ENCODE results near the gene COL5A1.
"Not testable (repeated sequence)": the region's sequence is repeated elsewhere in the genome, so short reads cannot be mapped to it uniquely, and the experiment has no call there.

Gene COL5A1

DNA sequence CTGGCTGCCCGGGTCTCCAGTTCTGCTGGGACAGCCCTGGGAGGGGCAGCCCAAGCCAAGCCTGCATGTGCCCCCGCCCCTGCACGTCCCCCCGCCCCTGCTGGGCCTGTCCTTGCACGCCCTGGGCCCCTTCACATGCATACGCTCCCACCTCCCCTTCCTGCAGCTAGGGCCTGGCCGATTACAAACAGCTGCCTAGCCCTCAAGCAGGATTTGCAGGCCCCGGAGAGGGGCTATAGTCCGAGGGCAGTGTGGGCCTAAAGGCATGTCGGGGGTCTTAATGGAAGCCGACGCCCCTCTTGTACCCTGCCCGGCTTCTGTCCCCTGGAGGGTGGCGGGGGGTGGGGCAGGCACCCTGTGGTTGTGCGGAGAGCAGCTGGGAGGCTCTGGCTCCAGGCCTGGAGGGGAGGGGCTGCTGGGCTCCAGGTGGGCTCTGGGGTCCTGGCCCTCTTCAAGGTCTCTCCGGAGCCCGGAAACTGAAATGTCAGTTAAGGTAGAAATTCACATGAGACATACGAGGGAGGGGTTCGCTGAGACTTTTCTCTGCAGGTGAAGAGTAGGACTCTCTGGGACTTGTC is 16.9 kb downstream of the COL5A1 start:
- DNase-seq, result no peak

DNA sequence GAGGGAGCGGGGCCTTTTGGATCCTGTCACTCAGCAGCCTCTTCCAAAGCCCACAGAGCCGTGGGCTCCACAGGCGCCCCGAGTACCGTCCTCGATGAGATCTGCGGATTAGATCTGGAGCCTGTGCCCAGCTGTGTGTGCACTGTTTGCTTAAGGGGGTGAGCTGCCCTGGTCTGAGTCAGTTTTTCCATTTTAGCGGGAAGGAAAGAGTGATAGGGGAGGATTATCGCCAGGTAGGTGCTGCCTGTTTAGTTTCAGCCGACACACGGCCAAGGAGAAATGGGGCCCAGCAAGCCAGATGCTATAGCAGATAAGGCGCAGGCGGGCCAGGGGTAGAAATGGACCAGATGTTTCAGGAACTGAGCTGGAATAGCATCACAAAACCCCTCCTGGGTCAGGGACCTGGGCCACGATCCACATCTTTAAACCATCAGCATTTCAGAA is 18.1 kb downstream of the COL5A1 start:
- DNase-seq, result no peak

DNA sequence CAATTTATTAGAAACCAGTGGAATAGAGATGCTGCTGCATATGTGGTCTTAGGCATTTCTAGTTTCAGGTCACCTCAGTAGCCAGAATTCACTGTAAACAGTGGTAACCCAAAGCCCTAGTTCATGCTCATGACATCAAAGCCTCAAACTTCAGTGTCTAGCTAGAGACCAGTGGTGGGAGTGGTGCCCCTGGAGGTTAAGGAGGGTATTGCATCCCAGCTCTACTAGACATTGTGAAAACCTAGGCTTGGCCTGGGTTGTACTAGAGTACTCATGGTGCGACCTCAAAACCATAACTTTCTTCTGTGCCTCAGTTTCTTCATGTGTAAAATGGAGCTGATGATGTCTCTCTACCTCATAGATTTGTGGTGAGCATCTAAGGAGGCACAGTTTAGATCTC is 18.8 kb downstream of the COL5A1 start:
- no peak for DNase-seq

DNA sequence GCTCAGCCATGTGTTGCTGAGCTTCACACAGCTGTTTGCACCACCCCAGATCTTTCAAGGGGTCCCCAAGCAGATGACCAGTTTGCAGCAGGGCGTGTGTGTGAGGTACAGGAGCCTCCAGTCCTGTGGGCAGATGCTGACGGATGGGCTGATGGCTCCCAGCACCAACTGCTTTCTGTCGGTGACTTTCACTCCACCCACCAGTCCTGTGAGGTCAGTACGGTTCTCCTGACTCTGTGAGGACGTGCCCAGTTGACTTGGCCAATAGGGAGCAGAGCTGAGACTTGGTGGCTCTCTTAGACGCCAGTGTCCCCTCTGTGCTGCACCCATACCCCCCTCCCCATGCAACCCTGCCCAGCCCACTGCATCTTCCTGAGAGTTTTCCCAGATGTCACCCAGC is 19.7 kb downstream of the COL5A1 start:
- DNase-seq, result no peak

DNA sequence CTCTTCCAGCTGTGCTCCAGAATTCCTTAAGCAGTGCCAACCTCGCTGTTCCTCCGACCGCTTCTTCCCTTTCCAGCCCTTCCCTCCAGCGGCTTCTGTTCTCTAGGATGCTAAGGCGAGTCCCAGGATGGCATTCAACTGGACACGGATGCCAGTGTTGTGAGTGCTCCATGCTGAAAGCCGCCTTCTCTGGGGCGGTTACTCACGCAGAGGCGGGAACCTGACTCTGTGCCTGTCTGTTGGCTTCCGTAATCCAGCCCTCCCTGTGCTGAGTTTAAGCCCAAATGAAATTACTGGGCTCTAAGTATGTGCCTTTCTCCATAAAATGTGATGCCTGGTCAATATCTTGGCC is 20.2 kb downstream of the COL5A1 start:
- DNase-seq, result no peak

GRCh38 chr9:134662143-134662876 is 20.7 kb downstream of the COL5A1 start:
- DNase-seq, result no peak

DNA sequence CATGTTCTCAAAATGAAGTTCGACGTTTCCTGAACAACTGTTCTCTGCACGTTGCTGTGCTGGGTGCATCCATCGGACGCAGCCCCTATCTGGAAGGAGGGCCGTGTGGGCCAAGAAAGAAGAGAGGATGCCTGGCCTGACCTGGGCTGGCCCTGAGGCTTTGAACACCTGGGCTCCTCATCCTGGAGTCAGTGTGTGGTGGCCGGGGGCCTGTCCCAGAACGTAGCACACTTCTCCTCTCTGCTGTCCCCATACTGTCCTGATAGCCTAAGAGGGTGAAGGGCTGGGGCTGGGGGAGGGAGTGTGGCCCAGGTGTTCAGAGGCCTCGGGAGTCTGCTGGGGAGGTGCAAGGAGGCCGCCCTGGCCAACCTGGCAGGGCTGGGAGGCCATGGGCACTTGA is 21.5 kb downstream of the COL5A1 start:
- DNase-seq, result no peak

- DNase-seq, result no peak
Observed at GRCh38 chr9:134663753-134664415, 22.3 kb downstream of the COL5A1 start.

- DNase-seq, result no peak
Observed at GRCh38 chr9:134664446-134664845, 22.8 kb downstream of the COL5A1 start.

DNA sequence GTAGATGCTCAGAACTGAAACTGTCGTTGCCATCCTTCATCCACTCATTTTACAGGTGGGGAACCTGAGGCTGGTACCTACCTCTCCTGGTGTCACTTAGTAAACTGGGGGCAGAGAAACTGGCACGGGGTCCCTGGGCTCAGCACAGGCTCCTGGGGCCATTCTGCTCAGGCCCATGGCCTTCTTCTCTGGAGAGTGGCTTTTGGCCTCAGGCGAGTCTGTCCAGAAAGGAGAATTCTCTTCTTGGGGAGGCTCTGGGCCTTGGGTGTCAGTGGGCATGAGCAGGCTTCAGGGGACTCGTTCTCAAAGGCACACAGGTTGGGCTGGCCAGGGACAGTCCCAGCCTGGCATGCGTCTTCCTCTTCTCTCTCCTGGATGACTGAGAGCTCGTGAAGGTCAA is 24.6 kb downstream of the COL5A1 start:
- no peak for DNase-seq

DNA sequence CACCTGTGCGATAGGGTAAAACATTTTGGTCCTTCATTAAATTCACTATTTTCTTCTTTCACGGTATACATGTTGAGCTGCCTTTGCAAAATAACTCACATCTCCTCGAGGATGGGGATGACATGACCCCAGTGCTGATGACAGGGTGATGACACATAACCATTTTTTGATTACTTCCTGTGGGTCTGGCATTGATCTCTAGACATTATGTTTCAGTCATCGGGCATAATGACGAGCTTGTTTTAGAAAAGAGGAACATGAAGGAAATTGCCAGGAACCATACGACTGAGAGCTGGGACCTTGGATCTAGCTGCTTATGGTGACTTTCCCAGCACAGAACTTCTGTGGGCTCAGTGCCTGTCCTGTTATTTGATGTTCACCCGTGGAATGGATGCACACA is 25.2 kb downstream of the COL5A1 start:
- DNase-seq, result no peak

DNA sequence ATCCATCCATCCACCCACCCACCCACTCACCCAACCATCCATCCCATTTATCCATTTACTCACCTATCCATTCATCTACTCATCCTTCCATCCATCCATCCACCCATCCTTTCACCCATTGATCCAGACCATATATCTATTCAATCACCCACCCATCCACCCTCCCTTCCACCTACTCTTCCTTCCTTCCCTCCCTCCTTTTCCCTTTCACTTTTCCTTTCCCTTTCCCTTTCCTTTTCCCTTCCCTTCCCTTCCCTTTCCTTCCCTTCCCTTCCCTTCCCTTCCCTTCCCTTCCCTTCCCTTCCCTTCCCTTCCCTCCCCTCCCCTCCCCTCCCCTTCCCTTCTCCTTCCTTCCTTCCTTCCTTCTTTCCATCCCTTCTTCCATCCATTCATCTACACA is 27.4 kb downstream of the COL5A1 start:
- DNase-seq, result not testable (repeated sequence)

DNA sequence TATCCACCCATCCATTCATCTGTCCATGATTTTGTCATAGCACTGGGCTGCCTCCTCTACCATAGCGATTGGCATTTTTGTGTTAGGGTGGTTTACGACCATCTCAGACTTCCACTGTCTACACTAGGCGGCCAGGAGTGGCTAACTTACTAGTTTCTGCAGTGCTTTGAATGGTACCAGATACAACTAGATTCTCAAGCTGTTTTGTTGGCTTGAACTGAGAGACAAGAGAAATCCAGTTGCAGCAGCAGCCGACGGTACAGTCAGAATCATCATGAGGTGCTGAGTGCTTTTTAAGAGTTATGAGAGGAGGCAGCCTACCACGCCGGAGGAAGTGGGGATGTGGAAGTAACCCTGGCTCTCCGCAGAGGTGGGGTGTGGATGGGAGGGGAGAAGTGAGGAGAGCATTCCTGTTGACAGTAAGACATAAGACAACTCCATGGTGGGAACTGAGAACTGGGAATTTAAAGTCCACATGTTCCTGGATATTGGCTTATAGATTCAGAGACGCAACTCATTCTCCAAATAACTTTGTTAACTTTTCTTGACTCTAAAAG is 27.9 kb downstream of the COL5A1 start:
- no peak for DNase-seq

DNA sequence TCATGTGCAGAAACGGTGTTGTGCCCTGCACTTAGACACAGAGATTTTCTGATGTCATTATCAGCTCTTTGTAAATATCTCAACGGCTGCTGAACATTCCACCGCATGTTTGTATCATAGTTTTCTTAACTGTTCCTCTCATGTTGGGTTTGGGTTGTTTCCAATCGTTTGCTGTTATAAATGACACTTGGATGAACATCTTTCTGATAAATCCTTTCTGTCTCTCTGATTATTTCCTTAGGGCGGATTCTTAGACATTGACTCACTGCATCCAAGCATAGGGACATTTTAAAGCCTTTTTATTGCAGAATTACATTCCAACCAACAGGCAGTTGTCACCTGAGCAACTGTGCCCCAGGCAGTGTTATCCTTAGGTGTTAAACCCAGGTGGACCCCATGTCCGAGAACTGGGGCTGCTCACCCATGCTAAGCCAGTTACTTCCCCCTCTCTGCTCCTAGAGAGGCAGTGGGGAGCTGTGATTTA is 28.5 kb downstream of the COL5A1 start:
- no peak for DNase-seq

DNA sequence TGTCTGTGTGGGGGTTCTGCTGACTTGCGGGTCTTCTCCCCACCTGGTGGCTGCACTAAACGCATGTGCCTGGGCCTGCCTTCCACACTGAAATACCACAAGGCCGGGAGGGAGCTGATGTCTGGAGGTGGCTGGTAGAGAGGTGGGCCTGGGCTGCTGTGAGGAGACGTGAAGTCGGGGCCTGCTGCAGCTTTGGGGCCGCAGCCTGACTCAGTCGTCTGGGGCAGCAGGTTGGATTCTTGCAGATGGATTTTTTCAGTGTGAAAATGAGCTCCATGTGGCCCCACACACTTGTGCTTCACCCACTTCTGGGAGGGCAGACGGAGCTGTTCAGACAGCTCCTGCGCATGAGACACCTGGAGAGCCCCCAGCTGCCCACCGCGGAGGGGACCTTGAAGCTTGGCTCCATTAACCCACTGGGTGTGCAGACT is 29.3 kb downstream of the COL5A1 start:
- DNase-seq, result no peak

GRCh38 chr9:134671341-134672113 is 29.9 kb downstream of the COL5A1 start:
- DNase-seq, result no peak

GRCh38 chr9:134676361-134676760 is 34.8 kb downstream of the COL5A1 start:
- DNase-seq, result no peak

DNA sequence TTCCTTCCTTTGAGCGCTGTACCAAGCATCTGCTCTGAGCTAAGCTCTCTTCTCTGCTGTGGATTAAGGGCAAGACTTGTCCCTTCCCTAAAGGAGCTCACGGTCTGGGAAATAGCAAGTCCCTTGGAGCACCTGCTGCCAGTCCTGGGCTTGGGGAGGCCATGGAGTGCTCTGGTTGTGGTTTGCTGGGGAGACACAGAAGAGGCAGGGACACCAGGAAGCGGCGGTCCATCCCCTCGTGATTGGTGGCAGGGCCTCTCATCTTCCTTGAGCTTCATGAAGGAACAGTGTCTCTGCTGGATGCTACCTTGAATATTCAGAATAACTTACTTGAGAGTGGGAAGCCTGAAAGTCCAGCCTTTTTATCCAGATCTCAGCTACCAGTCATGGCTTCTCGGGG is 35.3 kb downstream of the COL5A1 start:
- DNase-seq, result no peak

DNA sequence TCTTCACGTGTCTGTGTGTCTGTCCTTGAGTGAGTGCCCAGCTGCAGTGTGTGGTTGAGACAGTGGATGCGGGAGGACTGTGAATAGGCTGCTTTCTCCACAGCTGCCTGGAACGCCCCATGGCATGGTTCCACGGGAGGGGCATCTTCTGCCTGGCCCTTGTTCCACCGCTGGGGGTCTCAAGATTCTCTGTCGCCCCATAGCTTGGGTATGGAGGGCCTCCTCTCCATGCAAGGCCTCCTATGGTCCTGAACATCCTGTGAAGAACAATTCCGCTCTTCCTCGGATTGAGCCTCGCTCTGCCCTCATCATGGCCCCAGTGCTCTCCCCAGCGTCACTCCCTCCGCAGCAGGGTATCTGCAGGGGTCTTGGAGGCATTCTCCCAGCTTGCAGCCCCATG is 36.1 kb downstream of the COL5A1 start:
- DNase-seq, result no peak

GRCh38 chr9:134678206-134678605 is 36.6 kb downstream of the COL5A1 start:
- DNase-seq, result no peak

DNA sequence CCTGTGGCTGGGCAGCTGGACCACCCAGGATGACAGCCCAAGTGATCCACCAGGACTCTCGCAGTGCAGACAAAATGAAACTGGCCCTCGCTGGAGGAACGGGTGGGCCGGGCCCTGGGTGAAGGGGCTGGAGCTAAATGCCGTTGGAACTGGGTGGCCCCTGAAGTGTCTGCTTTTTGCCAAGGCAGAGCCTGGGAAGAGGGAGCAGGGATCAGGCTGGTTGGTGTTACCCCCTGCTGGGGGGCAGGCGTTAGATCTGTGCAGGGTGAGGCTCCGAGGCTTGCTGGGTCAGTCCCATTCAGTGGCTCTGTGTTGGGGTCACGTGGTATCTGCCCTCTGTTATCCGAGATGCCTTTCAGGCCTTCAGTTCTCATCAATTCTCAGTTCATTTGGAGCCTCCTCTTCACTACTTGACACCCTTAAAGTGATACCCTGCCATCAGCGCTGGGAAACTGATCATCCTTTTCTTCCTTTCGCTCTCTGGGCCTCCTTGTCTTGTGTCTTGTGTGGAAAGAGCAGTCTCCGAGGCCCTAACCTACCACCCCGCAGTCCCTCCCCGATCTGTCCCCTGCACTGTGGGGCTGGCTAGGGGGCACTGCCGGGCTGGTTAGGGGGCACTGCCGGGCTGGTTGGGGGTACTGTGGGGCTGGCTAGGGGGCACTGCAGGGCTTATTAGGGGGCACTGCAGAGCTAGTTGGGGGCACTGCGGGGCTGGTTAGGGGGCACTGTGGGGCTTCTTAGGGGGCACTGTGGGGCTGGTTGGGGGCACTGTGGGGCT is 37.3 kb downstream of the COL5A1 start:
- no peak for DNase-seq

All from activated CD4-positive, alpha-beta T cell treated with anti-CD3 and anti-CD28 coated beads for 1 hour (primary cell).